SK-N-SH (cell line): ENCODE results near the gene ADCY7. TPM values are rescaled to one million over a fixed set of nuclear protein-coding genes. Genes with fewer than 3 reads are reported as not detected.

Source experiments
- CTCF ChIA-PET: fragments of 300-600, 350-600 bp; formaldehyde crosslinking; extraction: SDS; loops from one replicate; lab custom pipeline; 2021; lab: Yijun Ruan, JAX
- POLR2A ChIA-PET: fragments of 350-600 bp; sonication (Branson Sonifier 250); formaldehyde crosslinking; extraction: SDS; loops from one replicate; lab custom pipeline; 2020; ENCODE audit warnings: antibody characterized with exemption, inconsistent platforms; lab: Yijun Ruan, JAX
- DNase-seq: peaks from one replicate; pipeline ENCODE4 v3.0.0; 2012
- H2AFZ ChIP-seq: fragments of 200-600 bp; sonication (generic); 2 replicates; pipeline ENCODE4 v1.8.1; 2016; ENCODE audit warnings: antibody characterized with exemption, mild to moderate bottlenecking, low read depth
- H3F3A ChIP-seq: fragments of 200-600 bp; sonication (generic); replicated peaks from 2 replicates; pipeline ENCODE3; 2016; ENCODE audit warnings: antibody characterized with exemption, mild to moderate bottlenecking; ENCODE audit not compliant: insufficient read depth
- H3K27ac ChIP-seq, 2 experiments: fragments of 200-500 bp in 1 of 2; fragments of 200-600 bp in 1 of 2; sonication (Bioruptor generic) in 1 of 2; sonication (generic), shearing (Covaris generic) in 1 of 2; 2 replicates each; pipeline versions ENCODE4 v1.5.1 to v1.6.1; 2014 to 2016; ENCODE audit warnings: low read depth in 2 of 2, inconsistent platforms in 1 of 2, low read length in 1 of 2, mild to moderate bottlenecking in 1 of 2, mixed read lengths in 1 of 2
- H3K27me3 ChIP-seq: fragments of 200-600 bp; sonication (generic), shearing (Covaris generic); 2 replicates; pipeline ENCODE4 v1.6.1; 2016; ENCODE audit warnings: mixed run types; ENCODE audit not compliant: insufficient read depth
- H3K36me3 ChIP-seq, 2 experiments: fragments of 200-500 bp in 1 of 2; fragments of 200-600 bp in 1 of 2; sonication (Bioruptor generic) in 1 of 2; sonication (generic) in 1 of 2; replicated peaks in 1 of 2; 2 replicates each; pipeline versions ENCODE3 to v1.5.1; 2014 to 2016; ENCODE audit warnings: low read length in 1 of 2, mild to moderate bottlenecking in 1 of 2; ENCODE audit not compliant: insufficient read depth in 2 of 2, control insufficient read depth in 1 of 2
- H3K4me1 ChIP-seq, 2 experiments: fragments of 200-500 bp in 1 of 2; fragments of 200-600 bp in 1 of 2; sonication (Bioruptor generic) in 1 of 2; sonication (generic), shearing (Covaris generic) in 1 of 2; 2 replicates each; pipeline versions ENCODE4 v1.5.1 to v1.6.1; 2014 to 2016; ENCODE audit warnings: low read depth in 1 of 2, low read length in 1 of 2, mixed run types in 1 of 2; ENCODE audit not compliant: insufficient read depth in 2 of 2, control insufficient read depth in 1 of 2
- H3K4me2 ChIP-seq: fragments of 200-600 bp; sonication (generic), shearing (Covaris generic); 2 replicates; pipeline ENCODE4 v1.6.1; 2017; ENCODE audit warnings: mixed run types
- H3K4me3 ChIP-seq, 2 experiments: fragments of 200-500 bp in 1 of 2; fragments of 200-600 bp in 1 of 2; sonication (Bioruptor generic) in 1 of 2; sonication (generic), shearing (Covaris generic) in 1 of 2; 2 replicates each; pipeline versions ENCODE4 v1.5.1 to v1.8.1; 2014 to 2016; ENCODE audit warnings: low read depth in 2 of 2, inconsistent platforms in 1 of 2, low read length in 1 of 2, mild to moderate bottlenecking in 1 of 2, mixed read lengths in 1 of 2, moderate library complexity in 1 of 2
- H3K79me2 ChIP-seq: fragments of 200-600 bp; sonication (generic); 2 replicates; pipeline ENCODE4 v1.8.1; 2017; ENCODE audit warnings: mild to moderate bottlenecking; ENCODE audit not compliant: insufficient read depth
- H3K9ac ChIP-seq: fragments of 200-600 bp; sonication (generic); 2 replicates; pipeline ENCODE4 v1.6.1; 2017; ENCODE audit warnings: mixed run types
- H3K9me2 ChIP-seq: fragments of 200-600 bp; sonication (generic); 2 replicates; pipeline ENCODE4 v1.6.1; 2017; ENCODE audit warnings: mixed run types
- H3K9me3 ChIP-seq: fragments of 200-600 bp; sonication (generic); 2 replicates; pipeline ENCODE4 v1.6.1; 2017; ENCODE audit warnings: mixed run types, mild to moderate bottlenecking, moderate library complexity
- H4K20me1 ChIP-seq: fragments of 200-600 bp; sonication (generic); 2 replicates; pipeline ENCODE4 v1.6.1; 2017; ENCODE audit warnings: mild to moderate bottlenecking, mixed run types; ENCODE audit not compliant: insufficient read depth
- CTCF ChIP-seq: fragments of 200-600 bp; sonication (generic); IDR thresholded peaks from 2 replicates; pipeline ENCODE4 v1.6.1; 2017; ENCODE audit warnings: antibody characterized with exemption, mild to moderate bottlenecking, moderate library complexity
- ELF1 ChIP-seq: IDR thresholded peaks from 2 replicates; pipeline ENCODE4 v1.4.0; 2012
- EP300 ChIP-seq, 2 experiments: IDR thresholded peaks; 2 replicates each; pipeline versions ENCODE4 v1.4.0 to v1.6.1; 2012; ENCODE audit warnings: borderline replicate concordance in 1 of 2, low read depth in 1 of 2, low read length in 1 of 2
- EZH2phosphoT487 ChIP-seq: fragments of 200-600 bp; sonication (generic); IDR thresholded peaks from 2 replicates; pipeline ENCODE4 v1.6.1; 2017; ENCODE audit warnings: low read depth, mixed run types, mild to moderate bottlenecking, antibody characterized with exemption, moderate library complexity, borderline replicate concordance
- GABPA ChIP-seq: IDR thresholded peaks from 2 replicates; pipeline ENCODE4 v1.4.0; 2012; ENCODE audit warnings: low read depth, mild to moderate bottlenecking
- GATA2 ChIP-seq: sonication (generic); formaldehyde crosslinking; IDR thresholded peaks from 2 replicates; pipeline ENCODE4 v1.5.0; 2020; ENCODE audit warnings: mild to moderate bottlenecking, missing genetic modification reagents
- JUND ChIP-seq: IDR thresholded peaks from 2 replicates; pipeline ENCODE4 v1.4.0; 2012
- MAX ChIP-seq: IDR thresholded peaks from 2 replicates; pipeline ENCODE4 v1.4.0; 2012; ENCODE audit warnings: low read depth
- MXI1 ChIP-seq: IDR thresholded peaks from 2 replicates; pipeline ENCODE4 v1.6.1; 2012; ENCODE audit warnings: mild to moderate bottlenecking, low read depth, low read length, improper control_type of control experiment
- NRF1 ChIP-seq: IDR thresholded peaks from 2 replicates; pipeline ENCODE4 v1.6.1; 2012; ENCODE audit warnings: low read depth, mild to moderate bottlenecking, low read length
- POLR2AphosphoS5 ChIP-seq: IDR thresholded peaks from 2 replicates; pipeline ENCODE4 v1.6.1; 2012; ENCODE audit warnings: low read depth, low read length
- SMC3 ChIP-seq: IDR thresholded peaks from 2 replicates; pipeline ENCODE4 v1.6.1; 2012; ENCODE audit warnings: low read depth, low read length, improper control_type of control experiment
- TAF1 ChIP-seq: IDR thresholded peaks from 2 replicates; pipeline ENCODE4 v1.6.1; 2012; ENCODE audit warnings: low read depth, mild to moderate bottlenecking, low read length, moderate library complexity, borderline replicate concordance
- WGBS: methylation state at CpG from one replicate; pipeline ENCODE4 v1.1.6; 2017; ENCODE audit warnings: low lambda C conversion rate; 5-methylcytosine and 5-hydroxymethylcytosine counted together
- polyA plus RNA-seq, 3 experiments: library from polyadenylated mRNA; depleted of rRNA; stranded (reverse); fragments of >200 nt; gene quantifications; 2 replicates each; pipeline ENCODE4 v1.2.3, GENCODE V29; 2012
- TF ChIP-seq, protein P1 (sequence below): fragments of 150-350 bp; IDR thresholded peaks from 2 replicates; pipeline ENCODE4 v1.6.1; 2017; ENCODE audit warnings: antibody characterized with exemption, low read length, low read depth, borderline replicate concordance
- TF ChIP-seq, protein P2 (sequence below): IDR thresholded peaks from 2 replicates; pipeline ENCODE4; 2012
- TF ChIP-seq, protein P3 (sequence below): IDR thresholded peaks from 2 replicates; pipeline ENCODE4 v1.6.1; 2012; ENCODE audit warnings: mild to moderate bottlenecking, low read depth, low read length, moderate library complexity

Gene ADCY7
- polyA plus RNA-seq, 1 of the 3 experiments (the other 2 are of a cell fraction) = 14.3 TPM

- H4K20me1 ChIP-seq = no peaks in the 10 kb centered on the region
- no peaks in the 10 kb centered on the region for H3F3A ChIP-seq
- no peak overlapping the region for H3K9ac ChIP-seq
- H3K4me3 ChIP-seq = no peak overlapping the region
- no peaks in the 10 kb centered on the region; the same call in 1 of the 2 replicates for H3K79me2 ChIP-seq
- no peak overlapping the region for H3K4me2 ChIP-seq
- no peak overlapping the region for H2AFZ ChIP-seq
- peaks cover 0 to 2% of the 10 kb centered on the region in 2 experiments for H3K36me3 ChIP-seq
- ChIA-PET CTCF (interaction anchor here (0.8 kb wide), 1 partner anchor 13 kb away, joined by 3 read pairs; no protein-coding TSS in a partner anchor), POLR2A (no interaction called here)
- H3K4me1 ChIP-seq = peaks cover 0 to 6% of the 10 kb centered on the region in 2 experiments; a peak in 1 of 4 replicates
- no peaks in the 10 kb centered on the region for H3K9me2 ChIP-seq
- TF ChIP-seq GATA2 (no peak), EP300 (IDR thresholded peaks at IDR 0.05; ENCODE audit: borderline replicate concordance in 1 of 2, low read depth in 1 of 2, low read length in 1 of 2) (no peak), TAF1 (no peak), GABPA (no peak)
- TF ChIP-seq, protein P1, sequence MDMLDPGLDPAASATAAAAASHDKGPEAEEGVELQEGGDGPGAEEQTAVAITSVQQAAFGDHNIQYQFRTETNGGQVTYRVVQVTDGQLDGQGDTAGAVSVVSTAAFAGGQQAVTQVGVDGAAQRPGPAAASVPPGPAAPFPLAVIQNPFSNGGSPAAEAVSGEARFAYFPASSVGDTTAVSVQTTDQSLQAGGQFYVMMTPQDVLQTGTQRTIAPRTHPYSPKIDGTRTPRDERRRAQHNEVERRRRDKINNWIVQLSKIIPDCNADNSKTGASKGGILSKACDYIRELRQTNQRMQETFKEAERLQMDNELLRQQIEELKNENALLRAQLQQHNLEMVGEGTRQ = no peak
- WGBS = 95% methylated on average over 20 of the region's 30 CpGs
- H3K9me3 ChIP-seq = no peaks in the 10 kb centered on the region
- no peak overlapping the region for H3K27ac ChIP-seq
- H3K27me3 ChIP-seq = no peaks in the 10 kb centered on the region
- DNase-seq = no peak
These were observed 23.8 kb downstream of the ADCY7 start for GRCh38 chr16:50289950-50290764.

DNA sequence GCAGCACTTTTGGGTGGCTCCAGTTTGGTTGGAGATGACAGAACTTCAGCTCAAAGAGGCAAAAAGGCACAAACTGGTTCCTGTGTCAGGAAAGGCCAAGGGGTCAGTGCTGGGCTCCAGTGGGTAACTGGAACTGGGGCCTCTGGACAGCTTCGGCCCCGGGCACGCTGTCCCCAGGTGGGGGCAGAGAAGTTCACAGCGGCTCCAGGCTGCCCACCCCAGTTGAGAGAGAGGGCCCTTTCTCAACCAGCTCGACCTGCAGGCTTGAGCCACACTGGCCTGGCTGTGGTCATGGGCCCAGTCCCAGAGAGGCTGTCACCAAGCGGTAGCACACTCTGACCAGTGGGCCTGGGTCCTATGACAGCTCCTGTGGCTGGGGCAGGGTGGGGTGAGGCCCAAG is 24.5 kb downstream of the ADCY7 start:
- Histone ChIP-seq H3K4me3 (no peak overlapping the region), H3K36me3 (peaks cover 0 to 2% of the 10 kb centered on the region in 2 experiments), H3K9me3 (no peaks in the 10 kb centered on the region), H3K27me3 (no peaks in the 10 kb centered on the region), H3K9ac (no peak overlapping the region), H3K79me2 (no peaks in the 10 kb centered on the region; the same call in 1 of the 2 replicates), H3K9me2 (no peaks in the 10 kb centered on the region), H4K20me1 (no peaks in the 10 kb centered on the region), H3K4me2 (no peak overlapping the region), H3K27ac (no peak overlapping the region), H3F3A (no peaks in the 10 kb centered on the region), H2AFZ (no peak overlapping the region), H3K4me1 (no peaks in the 10 kb centered on the region; a peak in 1 of 4 replicates)
- ChIA-PET CTCF (no interaction called here), POLR2A (no interaction called here)
- no peak for DNase-seq
- WGBS = 100% methylated on average over 1 of the region's 6 CpGs
- TF ChIP-seq, protein P2, sequence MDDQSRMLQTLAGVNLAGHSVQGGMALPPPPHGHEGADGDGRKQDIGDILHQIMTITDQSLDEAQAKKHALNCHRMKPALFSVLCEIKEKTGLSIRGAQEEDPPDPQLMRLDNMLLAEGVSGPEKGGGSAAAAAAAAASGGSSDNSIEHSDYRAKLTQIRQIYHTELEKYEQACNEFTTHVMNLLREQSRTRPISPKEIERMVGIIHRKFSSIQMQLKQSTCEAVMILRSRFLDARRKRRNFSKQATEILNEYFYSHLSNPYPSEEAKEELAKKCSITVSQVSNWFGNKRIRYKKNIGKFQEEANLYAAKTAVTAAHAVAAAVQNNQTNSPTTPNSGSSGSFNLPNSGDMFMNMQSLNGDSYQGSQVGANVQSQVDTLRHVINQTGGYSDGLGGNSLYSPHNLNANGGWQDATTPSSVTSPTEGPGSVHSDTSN = no peak
- TF ChIP-seq SMC3 = no peak
- TF ChIP-seq MXI1 = no peak
- TF ChIP-seq CTCF = no peak
- no peak for TF ChIP-seq NRF1
- TF ChIP-seq POLR2AphosphoS5 = no peak
- no peak for TF ChIP-seq ELF1
- TF ChIP-seq TAF1 = no peak
- no peak for TF ChIP-seq GABPA
- TF ChIP-seq JUND = no peak
- TF ChIP-seq EZH2phosphoT487 = no peak
- TF ChIP-seq, protein P3, sequence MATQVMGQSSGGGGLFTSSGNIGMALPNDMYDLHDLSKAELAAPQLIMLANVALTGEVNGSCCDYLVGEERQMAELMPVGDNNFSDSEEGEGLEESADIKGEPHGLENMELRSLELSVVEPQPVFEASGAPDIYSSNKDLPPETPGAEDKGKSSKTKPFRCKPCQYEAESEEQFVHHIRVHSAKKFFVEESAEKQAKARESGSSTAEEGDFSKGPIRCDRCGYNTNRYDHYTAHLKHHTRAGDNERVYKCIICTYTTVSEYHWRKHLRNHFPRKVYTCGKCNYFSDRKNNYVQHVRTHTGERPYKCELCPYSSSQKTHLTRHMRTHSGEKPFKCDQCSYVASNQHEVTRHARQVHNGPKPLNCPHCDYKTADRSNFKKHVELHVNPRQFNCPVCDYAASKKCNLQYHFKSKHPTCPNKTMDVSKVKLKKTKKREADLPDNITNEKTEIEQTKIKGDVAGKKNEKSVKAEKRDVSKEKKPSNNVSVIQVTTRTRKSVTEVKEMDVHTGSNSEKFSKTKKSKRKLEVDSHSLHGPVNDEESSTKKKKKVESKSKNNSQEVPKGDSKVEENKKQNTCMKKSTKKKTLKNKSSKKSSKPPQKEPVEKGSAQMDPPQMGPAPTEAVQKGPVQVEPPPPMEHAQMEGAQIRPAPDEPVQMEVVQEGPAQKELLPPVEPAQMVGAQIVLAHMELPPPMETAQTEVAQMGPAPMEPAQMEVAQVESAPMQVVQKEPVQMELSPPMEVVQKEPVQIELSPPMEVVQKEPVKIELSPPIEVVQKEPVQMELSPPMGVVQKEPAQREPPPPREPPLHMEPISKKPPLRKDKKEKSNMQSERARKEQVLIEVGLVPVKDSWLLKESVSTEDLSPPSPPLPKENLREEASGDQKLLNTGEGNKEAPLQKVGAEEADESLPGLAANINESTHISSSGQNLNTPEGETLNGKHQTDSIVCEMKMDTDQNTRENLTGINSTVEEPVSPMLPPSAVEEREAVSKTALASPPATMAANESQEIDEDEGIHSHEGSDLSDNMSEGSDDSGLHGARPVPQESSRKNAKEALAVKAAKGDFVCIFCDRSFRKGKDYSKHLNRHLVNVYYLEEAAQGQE = no peak
- no peak for TF ChIP-seq MAX
- TF ChIP-seq, protein P1 = no peak
- TF ChIP-seq GATA2 = no peak
